Ureter (tissue), 1 donor: ENCODE measurements around the gene BID. TPM values are rescaled to one million over a fixed set of nuclear protein-coding genes. Genes with fewer than 3 reads are reported as not detected.
"Not testable (repeated sequence)": the region's sequence is repeated elsewhere in the genome, so short reads cannot be mapped to it uniquely, and the experiment has no call there.

Source experiments
- DNase-seq: peaks from one replicate; pipeline ENCODE4 v3.0.0-alpha.2; 2020; ENCODE audit warnings: low spot score
- total RNA-seq: library from RNA; stranded (reverse); gene quantifications from one replicate; pipeline ENCODE4 v1.2.4, GENCODE V29; 2023
- donor health status: DM: yes; HTN: yes; CAD: no.

The BID gene
- total RNA-seq, 1 donor from 2014 or later = 31.3 TPM

- no peak for DNase-seq
Measured at GRCh38 chr22:17769716-17770082, 4.6 kb downstream of the BID start.

- no peak for DNase-seq
Measured at GRCh38 chr22:17769013-17769715, 5.1 kb downstream of the BID start.

- no peak for DNase-seq
Measured at GRCh38 chr22:17767233-17768065, 6.8 kb downstream of the BID start.

GRCh38 chr22:17764852-17765251 is 9.4 kb downstream of the BID start:
- DNase-seq = not testable (repeated sequence)

- DNase-seq = no peak
Measured at GRCh38 chr22:17764036-17764435, 10.2 kb downstream of the BID start.

- DNase-seq = not testable (repeated sequence)
Measured at GRCh38 chr22:17763442-17763841, 10.8 kb downstream of the BID start.

- no peak for DNase-seq
Measured at GRCh38 chr22:17761138-17761488, 13.2 kb downstream of the BID start.

- DNase-seq = no peak
Measured at GRCh38 chr22:17754233-17754925, 19.9 kb downstream of the BID start.

GRCh38 chr22:17753401-17753989 is 20.8 kb downstream of the BID start:
- DNase-seq = no peak

GRCh38 chr22:17751596-17751995 is 22.7 kb downstream of the BID start:
- no peak for DNase-seq

GRCh38 chr22:17749605-17750395 is 24.5 kb downstream of the BID start:
- no peak for DNase-seq

GRCh38 chr22:17748555-17749353 is 25.5 kb downstream of the BID start:
- no peak for DNase-seq

GRCh38 chr22:17746916-17747315 is 27.4 kb downstream of the BID start:
- no peak for DNase-seq

- no peak for DNase-seq
Measured at GRCh38 chr22:17744430-17744829, 29.8 kb downstream of the BID start.

- DNase-seq = no peak
Measured at GRCh38 chr22:17743661-17744411, 30.4 kb downstream of the BID start.

GRCh38 chr22:17742527-17742902 is 31.8 kb downstream of the BID start:
- DNase-seq = no peak

- DNase-seq = no peak
Measured at GRCh38 chr22:17741866-17742526, 32.3 kb downstream of the BID start.

- DNase-seq = no peak
Measured at GRCh38 chr22:17739196-17739975, 34.9 kb downstream of the BID start.
